ENCODE results near the gene MAST4.

MAST4 gene

DNA sequence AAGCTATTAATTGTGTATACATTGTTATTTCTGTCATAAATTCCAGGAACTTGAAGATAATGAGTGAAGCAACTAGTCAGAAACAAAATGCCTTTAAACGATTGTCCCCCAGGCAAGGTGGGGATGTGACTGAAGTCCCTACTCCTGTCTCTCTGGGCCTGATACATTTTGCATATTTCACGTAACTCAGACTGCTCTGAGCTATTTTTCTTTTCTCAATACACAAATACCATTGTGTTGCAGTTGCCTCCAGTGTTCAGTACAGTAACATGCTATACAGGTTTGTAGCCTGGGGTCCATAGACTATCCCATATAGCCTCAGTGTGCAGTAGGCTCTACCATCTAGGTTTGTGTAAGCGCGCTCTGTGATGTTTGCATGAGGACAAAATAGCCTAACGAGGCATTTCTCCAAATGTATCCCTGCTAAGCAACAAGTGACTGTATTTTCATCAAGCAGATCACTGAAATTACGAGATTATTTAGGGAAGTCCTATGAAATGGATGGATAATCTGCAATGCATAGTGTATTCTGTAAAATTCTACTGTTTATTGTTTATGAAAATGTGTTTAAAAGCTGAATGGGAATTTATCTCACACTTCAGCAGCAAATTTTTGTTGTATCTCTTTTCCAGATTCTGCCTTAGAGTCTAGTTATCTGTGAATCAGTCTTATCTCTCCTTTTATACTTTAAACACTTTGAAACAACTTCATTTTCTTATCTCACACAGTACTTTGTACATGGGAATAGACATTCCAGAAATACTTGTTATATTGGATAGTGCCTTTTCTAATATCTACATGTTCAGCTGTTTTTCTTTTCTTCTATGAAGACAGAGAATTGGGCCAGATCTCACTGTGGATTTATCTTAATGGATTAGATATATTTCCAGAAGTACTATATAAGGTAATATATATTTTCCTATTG, 449.9 kb downstream of the MAST4 start:
- no peak for DNase-seq (ENCODE audit: low read depth)

GRCh38 chr5:67047160-67047559, 451.0 kb downstream of the MAST4 start:
- DNase-seq (ENCODE audit: low read depth): no peak

DNA sequence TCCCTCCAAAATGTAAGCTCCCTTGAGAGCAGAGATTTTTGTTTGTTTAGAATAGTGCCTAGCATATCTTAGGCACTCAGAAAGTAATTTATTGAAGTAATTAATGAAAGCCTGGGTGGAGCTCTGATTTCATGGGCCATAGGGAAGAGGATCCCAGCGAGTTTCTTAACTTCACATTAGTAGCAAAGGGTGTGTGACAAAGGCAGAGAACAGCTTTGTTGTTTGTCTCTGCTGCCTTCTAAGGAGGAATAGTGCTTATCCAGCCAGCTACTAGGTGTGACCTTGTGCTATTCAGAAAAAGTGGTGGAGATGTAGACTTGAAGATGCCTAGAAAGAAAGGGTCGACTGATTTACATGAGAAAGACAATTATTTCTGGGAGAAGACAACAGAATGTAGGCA, 451.4 kb downstream of the MAST4 start:
- no peak for DNase-seq (ENCODE audit: low read depth)

DNA sequence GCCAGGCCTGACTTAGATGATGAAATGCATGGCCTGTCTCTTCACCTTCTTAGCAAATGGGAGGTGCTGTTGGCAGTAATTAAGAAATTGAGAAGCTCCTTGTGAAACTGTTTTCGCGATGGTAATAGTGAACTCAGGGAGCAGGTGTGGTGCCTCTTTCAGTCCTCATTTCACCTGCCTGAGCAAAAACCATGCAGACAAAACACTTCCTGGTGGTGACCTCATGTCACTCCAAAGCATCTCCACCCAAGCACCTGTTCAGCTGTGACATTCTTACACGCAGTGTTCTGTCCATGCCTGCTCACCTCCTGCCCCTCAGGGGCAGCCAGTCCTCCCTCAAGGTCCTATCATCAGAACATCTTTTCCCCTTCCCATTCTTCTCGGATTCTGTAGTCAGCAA, 453.9 kb downstream of the MAST4 start:
- no peak for DNase-seq (ENCODE audit: low read depth)

- DNase-seq (ENCODE audit: low read depth): no peak
Observed at GRCh38 chr5:67050635-67051034, 454.4 kb downstream of the MAST4 start.

DNA sequence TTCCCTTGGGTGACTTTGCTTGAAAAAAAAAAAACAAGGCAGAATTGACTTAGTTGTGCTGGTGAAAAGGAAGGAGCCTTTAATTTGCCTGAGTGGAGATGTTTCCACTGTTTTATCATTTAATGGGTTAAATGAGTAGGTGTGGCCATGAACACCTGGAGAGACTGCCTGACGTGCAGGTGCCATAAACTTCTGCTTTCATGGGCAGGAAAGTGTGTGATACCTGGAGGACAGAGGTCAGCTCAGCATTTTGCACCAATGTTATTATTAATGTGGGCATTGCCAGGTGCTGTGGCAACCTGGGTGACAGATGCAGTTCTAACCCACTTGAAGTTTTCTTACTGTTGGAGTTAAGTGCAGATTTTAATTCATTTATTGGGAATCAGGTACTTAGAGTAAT, 455.0 kb downstream of the MAST4 start:
- DNase-seq (ENCODE audit: low read depth): no peak

DNA sequence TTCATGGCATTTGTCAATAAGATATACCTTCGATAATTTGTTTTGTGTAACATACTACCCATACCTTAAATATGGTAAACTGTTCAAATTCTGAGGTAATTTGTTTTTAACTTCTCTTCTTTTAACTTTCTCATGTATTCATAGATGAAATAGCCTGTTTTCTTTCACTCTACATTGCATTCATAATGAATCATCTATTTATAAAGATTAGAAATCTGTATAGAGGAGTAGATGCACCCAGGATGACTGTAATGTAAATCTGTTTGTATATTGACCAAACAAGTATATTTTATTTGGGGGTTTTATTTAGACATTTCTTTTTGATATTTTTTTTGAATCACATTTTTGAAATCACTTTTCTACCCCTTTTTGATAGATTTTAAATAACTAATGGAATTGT, 455.8 kb downstream of the MAST4 start:
- no peak for DNase-seq (ENCODE audit: low read depth)

DNA sequence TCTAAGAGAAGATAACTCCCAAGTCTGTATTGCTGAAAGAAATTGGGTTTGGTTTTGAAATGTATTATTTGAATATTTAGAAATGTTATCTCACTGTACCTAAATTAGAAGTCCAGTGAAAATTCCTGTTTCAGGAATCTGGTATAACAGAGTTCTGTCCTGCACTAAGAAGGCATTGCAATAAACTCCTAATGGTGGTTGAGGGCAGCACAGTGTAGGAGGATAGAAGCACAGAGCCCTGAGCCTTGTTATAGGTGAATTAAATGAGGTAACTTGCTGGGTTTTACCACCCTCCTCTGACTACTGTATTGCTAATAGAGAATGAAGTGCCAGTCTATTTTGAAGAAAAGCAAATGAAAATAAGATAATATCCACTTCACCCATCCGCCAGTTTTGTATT, 457.0 kb downstream of the MAST4 start:
- no peak for DNase-seq (ENCODE audit: low read depth)

GRCh38 chr5:67058998-67059743, 463.0 kb downstream of the MAST4 start:
- no peak for DNase-seq (ENCODE audit: low read depth)

- no peak for DNase-seq (ENCODE audit: low read depth)
Observed at GRCh38 chr5:67059744-67060490, 463.7 kb downstream of the MAST4 start.

DNA sequence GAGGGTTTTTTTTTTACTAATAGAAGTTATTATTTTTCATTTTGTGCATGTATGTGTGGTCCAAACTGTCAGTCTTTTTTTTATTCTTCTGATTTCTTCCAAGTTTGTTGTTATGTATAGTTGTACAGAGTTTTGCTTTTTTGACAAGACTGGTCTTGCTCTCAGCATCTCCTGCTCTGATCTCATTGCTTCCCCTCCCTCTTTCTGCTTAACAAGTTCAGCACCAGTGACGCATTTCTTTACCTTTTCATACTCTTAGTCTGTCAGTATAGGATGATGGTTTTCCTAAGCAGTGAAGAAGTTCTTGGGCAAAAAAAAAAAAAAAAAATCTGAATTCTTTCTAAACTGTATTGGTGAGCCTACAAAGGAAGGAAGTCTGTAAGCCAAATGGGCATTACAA, 465.3 kb downstream of the MAST4 start:
- DNase-seq (ENCODE audit: low read depth): no peak

DNA sequence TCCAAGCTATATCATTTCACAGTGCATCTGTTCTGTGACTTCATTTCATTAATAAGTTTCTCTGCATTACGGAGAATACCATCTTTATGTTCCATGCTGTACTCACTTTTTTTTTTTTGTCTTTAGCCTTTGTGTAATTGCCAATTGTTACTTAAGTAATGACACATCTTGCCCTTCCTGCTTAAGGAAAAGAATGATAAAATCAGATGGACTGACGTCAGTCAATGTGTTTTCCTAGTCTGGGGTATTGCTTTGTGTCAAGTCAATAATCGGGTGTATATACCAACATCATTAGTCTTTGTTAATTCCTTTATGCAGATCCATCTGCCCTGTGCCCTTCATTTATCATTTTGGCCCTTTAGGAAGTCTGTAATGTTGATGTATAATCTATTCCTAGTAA, 466.9 kb downstream of the MAST4 start:
- no peak for DNase-seq (ENCODE audit: low read depth)

DNA sequence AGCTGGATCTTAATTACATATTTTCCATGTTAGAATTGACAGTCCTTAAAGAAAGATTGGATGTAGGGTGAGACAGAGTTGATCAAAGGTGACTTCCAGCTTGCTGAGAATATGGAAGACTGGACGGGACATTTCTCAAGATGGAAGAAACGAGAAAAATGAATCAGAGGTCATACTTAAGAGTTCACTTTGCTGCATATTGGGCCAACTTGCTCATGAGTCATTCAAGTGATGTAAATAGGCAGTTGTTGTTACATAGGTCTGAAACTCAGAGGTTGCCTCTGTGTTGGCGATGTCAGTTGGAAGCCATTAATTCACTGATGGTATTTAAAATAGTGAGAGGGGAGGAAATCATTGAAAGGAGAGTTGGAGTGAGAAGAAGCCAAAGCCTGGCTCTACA, 467.6 kb downstream of the MAST4 start:
- DNase-seq (ENCODE audit: low read depth): no peak

- no peak for DNase-seq (ENCODE audit: low read depth)
Observed at GRCh38 chr5:67065237-67065636, 469.0 kb downstream of the MAST4 start.

DNA sequence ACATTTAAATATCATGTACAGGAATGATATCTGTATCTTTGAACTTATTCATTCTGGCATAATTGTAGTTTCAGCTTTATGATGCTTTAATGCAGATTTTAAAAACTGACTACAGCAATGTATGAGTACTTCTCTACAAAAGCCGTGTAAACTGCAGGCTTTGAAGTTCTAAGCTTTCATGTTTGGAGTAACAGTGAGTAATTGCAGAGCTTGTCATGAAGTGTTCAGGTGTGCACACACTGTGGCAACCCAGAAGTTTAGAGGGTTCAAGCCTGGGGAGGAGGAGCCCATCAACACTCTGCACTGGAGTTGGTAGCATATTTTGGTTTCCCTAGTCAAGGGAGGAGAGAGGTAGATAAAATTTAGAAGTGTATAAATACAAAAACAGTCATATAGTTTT, 469.5 kb downstream of the MAST4 start:
- DNase-seq (ENCODE audit: low read depth): no peak

- DNase-seq (ENCODE audit: low read depth): no peak
Observed at GRCh38 chr5:67066815-67067214, 470.6 kb downstream of the MAST4 start.

DNA sequence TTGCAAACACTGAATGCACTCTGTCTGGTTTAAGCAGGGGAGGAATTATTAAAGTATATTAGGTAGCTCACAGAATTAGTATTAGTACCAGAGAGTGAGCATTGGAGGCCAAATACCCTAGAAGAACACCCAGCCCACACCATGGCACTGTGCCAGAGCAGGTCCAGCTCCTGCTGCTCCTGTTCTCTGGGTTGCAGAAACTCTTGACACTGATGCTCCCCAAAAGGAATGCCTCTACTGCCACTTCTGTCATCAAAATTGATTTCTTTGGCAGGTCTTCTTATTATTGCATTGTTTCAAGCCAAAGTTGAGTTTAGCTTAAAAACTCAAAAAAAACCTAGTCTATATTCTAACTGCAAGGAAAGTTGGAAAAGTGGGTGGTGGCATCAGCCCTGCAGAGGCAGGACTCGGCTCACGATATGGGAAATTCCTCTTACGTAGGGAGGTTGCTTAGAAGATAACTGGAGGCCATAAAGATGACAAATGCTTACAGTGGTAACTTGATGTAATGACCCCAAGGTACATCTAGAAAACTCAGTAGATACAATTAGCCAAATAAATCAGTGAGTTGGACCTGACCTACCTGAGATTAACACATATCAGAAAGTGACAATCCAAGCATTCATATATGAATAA, 477.0 kb downstream of the MAST4 start:
- DNase-seq (ENCODE audit: low read depth): no peak

DNA sequence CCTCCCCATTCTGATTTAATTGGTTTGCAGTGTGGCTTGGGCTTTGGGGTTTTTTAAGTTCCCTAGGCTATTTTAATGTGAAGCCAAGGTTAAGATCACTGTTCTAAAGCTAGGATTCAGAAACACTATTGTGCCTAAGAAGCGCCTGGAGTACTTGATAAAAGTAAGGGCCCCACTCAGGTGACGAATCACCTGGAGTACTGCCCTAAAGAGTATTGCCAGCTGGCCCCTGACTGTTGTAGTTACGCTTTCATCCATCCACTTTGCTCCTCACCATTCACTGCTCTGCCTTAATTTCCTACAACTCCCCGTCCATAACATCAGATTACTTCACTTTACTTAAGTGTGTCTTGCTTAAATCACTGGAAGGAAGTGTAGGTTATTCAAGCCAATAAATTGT, 481.1 kb downstream of the MAST4 start:
- DNase-seq (ENCODE audit: low read depth): no peak

DNA sequence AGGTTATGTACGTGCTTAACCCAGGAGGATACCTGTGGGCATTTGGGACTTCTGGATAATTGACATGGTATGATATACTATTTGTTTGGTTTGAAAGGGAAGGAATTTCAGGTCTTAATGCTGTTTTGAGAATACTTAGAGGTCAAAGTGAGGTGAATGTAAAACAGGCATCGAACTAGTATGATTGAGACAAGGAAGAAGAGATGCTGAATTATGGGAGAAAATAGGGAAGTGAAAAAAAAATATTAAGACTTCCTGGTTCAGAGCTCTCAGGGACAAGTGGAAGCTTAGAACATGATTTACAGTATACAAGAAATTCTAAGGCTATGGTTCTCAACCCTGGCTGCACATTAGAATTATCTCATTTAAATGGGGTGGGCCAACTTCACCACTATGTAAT, 485.1 kb downstream of the MAST4 start:
- DNase-seq (ENCODE audit: low read depth): no peak

GRCh38 chr5:67082941-67083340, 486.7 kb downstream of the MAST4 start:
- DNase-seq (ENCODE audit: low read depth): no peak

GRCh38 chr5:67085616-67086015, 489.4 kb downstream of the MAST4 start:
- no peak for DNase-seq (ENCODE audit: low read depth)

DNA sequence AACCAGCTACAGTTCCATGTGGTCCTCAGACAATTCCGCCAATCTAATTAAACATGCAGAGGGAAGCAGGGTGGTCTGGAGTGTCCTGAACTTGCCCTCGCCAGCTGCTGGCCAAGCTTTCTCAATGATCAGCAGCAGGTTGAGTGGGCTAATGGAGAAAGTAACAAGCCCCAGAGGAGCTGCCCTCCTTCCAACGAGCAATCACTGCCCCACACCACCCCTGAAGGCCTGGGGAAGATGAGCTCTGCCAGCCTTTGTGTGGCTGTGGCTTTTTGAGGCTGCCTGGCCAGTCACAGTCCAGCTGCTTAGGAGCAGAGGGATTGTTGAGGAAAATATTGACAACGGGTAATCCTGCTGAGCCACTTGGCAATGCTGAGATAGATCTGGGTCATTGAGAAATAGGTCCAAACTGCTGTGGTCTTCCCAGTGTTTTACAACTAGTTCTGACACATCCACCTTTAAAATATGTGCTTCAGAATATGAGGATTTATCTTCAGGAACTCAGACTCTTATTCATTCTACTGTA, 493.1 kb downstream of the MAST4 start:
- no peak for DNase-seq (ENCODE audit: low read depth)

All from stimulated activated CD4-positive, alpha-beta T cell treated with anti-CD3 and anti-CD28 coated beads, Interleukin-2, amount 100 ng/mL, for 4 hours (primary cell).